ENCODE results near the gene ARL5C.

ARL5C gene

GRCh38 chr17:39166437-39167335 is 725 bp upstream of the ARL5C start:
- no peak for DNase-seq

GRCh38 chr17:39165178-39165840 is 652 bp downstream of the ARL5C start:
- no peak for DNase-seq

GRCh38 chr17:39164675-39165143 is 1.3 kb downstream of the ARL5C start:
- peak; percentile 82 for DNase-seq

GRCh38 chr17:39161962-39162361 is 4.0 kb downstream of the ARL5C start:
- no peak for DNase-seq

GRCh38 chr17:39158623-39159022 is 7.3 kb downstream of the ARL5C start:
- DNase-seq, result no peak

GRCh38 chr17:39156491-39156890 is 9.5 kb downstream of the ARL5C start:
- DNase-seq, result no peak

- no peak for DNase-seq
Observed at GRCh38 chr17:39155654-39156053, 10.3 kb downstream of the ARL5C start.

GRCh38 chr17:39153599-39154051 is 12.3 kb downstream of the ARL5C start:
- DNase-seq, result peak; percentile 93

- no peak for DNase-seq
Observed at GRCh38 chr17:39151943-39152818, 13.8 kb downstream of the ARL5C start.

- DNase-seq, result no peak
Observed at GRCh38 chr17:39151150-39151942, 14.6 kb downstream of the ARL5C start, which contains the start of gene PLXDC1. Gene PLXDC1, minus strand, starts transcription at chr17:39151637. Its CDS starts 200 bp downstream, at chr17:39151437.

GRCh38 chr17:39150795-39151149 is 15.2 kb downstream of the ARL5C start:
- DNase-seq, result no peak

GRCh38 chr17:39150104-39150634 is 15.8 kb downstream of the ARL5C start:
- no peak for DNase-seq

- DNase-seq, result no peak
Observed at GRCh38 chr17:39147221-39148185, 18.5 kb downstream of the ARL5C start.

GRCh38 chr17:39146273-39146672 is 19.7 kb downstream of the ARL5C start:
- no peak for DNase-seq

- DNase-seq, result no peak
Observed at GRCh38 chr17:39145143-39145542, 20.8 kb downstream of the ARL5C start.

- no peak for DNase-seq
Observed at GRCh38 chr17:39144416-39144840, 21.5 kb downstream of the ARL5C start.

GRCh38 chr17:39143552-39144093 is 22.3 kb downstream of the ARL5C start:
- no peak for DNase-seq

- no peak for DNase-seq
Observed at GRCh38 chr17:39141915-39142664, 23.9 kb downstream of the ARL5C start.

GRCh38 chr17:39141294-39141693 is 24.7 kb downstream of the ARL5C start:
- DNase-seq, result no peak
